GM12872 (cell line): ENCODE measurements around the gene TMED6.

Experiments
- TF ChIP-seq, protein P1 (sequence below): IDR thresholded peaks from 3 replicates; pipeline ENCODE4 v1.5.1; 2011; ENCODE audit warnings: low read depth, mild to moderate bottlenecking, low read length, moderate library complexity; ENCODE audit not compliant: insufficient read depth

Gene TMED6

GRCh38 chr16:69293401-69293800 is 58.2 kb downstream of the TMED6 start:
- TF ChIP-seq, protein P1, sequence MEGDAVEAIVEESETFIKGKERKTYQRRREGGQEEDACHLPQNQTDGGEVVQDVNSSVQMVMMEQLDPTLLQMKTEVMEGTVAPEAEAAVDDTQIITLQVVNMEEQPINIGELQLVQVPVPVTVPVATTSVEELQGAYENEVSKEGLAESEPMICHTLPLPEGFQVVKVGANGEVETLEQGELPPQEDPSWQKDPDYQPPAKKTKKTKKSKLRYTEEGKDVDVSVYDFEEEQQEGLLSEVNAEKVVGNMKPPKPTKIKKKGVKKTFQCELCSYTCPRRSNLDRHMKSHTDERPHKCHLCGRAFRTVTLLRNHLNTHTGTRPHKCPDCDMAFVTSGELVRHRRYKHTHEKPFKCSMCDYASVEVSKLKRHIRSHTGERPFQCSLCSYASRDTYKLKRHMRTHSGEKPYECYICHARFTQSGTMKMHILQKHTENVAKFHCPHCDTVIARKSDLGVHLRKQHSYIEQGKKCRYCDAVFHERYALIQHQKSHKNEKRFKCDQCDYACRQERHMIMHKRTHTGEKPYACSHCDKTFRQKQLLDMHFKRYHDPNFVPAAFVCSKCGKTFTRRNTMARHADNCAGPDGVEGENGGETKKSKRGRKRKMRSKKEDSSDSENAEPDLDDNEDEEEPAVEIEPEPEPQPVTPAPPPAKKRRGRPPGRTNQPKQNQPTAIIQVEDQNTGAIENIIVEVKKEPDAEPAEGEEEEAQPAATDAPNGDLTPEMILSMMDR: no peak
